A549 (cell line): ENCODE results near the gene BCCIP. TPM values are rescaled to one million over a fixed set of nuclear protein-coding genes. Genes with fewer than 3 reads are reported as not detected.

Source experiments
- ATAC-seq, 2 experiments: fragments of 200-7000 bp in 1 of 2; fragments of >200 bp in 1 of 2; cut with Nextera tagmentation in 1 of 2; cut with Tn5 transposase in 1 of 2; 3 replicates each; pipeline versions ENCODE4 v1.8.0 to v1.9.1; 2018 to 2020; ENCODE audit warnings: mild to moderate bottlenecking in 1 of 2, moderate library complexity in 1 of 2
- CTCF ChIA-PET: fragments of 300-600 bp; sonication (Branson Sonifier 250); formaldehyde crosslinking; extraction: SDS; loops from one replicate; lab custom pipeline; 2021; ENCODE audit warnings: antibody characterized with exemption, inconsistent platforms; lab: Yijun Ruan, JAX
- POLR2A ChIA-PET: fragments of 350-600 bp; formaldehyde crosslinking; extraction: SDS; loops from one replicate; lab custom pipeline; 2021; ENCODE audit warnings: antibody characterized with exemption, inconsistent platforms; lab: Yijun Ruan, JAX
- DNase-seq, 2 experiments: peaks; one replicate each; pipeline versions ENCODE4 v3.0.0 to v3.0.0-alpha.2; 2011 to 2016; ENCODE audit warnings: low read depth in 1 of 2, low spot score in 1 of 2
- FAIRE-seq: peaks from 2 replicates; lab custom pipeline; 2011; peaks lifted over from hg19 to GRCh38; lab: Jason Lieb, UNC
- H3K27ac ChIP-seq, 2 experiments: fragments of >200 bp; sonication (Bioruptor Twin); formaldehyde crosslinking; 3 replicates each; pipeline ENCODE4 v1.5.1; 2016 to 2017
- H3K4me1 ChIP-seq: fragments of >200 bp; sonication (Bioruptor Twin); formaldehyde crosslinking; 3 replicates; pipeline ENCODE4 v1.6.1; 2016
- H3K4me2 ChIP-seq: fragments of >200 bp; sonication (Bioruptor Twin); formaldehyde crosslinking; 3 replicates; pipeline ENCODE4 v1.6.1; 2016
- H3K4me3 ChIP-seq: fragments of >200 bp; sonication (Bioruptor Twin); formaldehyde crosslinking; 3 replicates; pipeline ENCODE4 v1.5.1; 2016
- H3K9me3 ChIP-seq: fragments of >200 bp; sonication (Bioruptor Twin); formaldehyde crosslinking; 3 replicates; pipeline ENCODE4 v1.6.1; 2016
- BHLHE40 ChIP-seq: IDR thresholded peaks from 2 replicates; pipeline ENCODE4 v1.6.1; 2012; ENCODE audit warnings: low read depth, low read length, inconsistent platforms
- CBX2 ChIP-seq: fragments of 200-600 bp; sonication (generic); IDR thresholded peaks from 2 replicates; pipeline ENCODE4 v1.6.1; 2016; ENCODE audit warnings: low read depth, mild to moderate bottlenecking, borderline replicate concordance
- CHD2 ChIP-seq: fragments of 150-350 bp; IDR thresholded peaks from 2 replicates; pipeline ENCODE4 v1.6.1; 2014; ENCODE audit warnings: low read length; ENCODE audit not compliant: partially characterized antibody
- EHMT2 ChIP-seq: fragments of 200-600 bp; sonication (generic); IDR thresholded peaks from 2 replicates; pipeline ENCODE4 v1.6.1; 2016; ENCODE audit warnings: antibody characterized with exemption, low read depth, mild to moderate bottlenecking, moderate library complexity
- EP300 ChIP-seq, 2 experiments: fragments of >200 bp; sonication (Bioruptor Twin); formaldehyde crosslinking; IDR thresholded peaks; 2 replicates in 1 of 2; 3 replicates in 1 of 2; pipeline ENCODE4 v1.6.1; 2016 to 2017
- ESRRA ChIP-seq: fragments of 150-350 bp; IDR thresholded peaks from 2 replicates; pipeline ENCODE4 v1.6.1; 2014; ENCODE audit warnings: mild to moderate bottlenecking, low read length, borderline replicate concordance
- FOSL2 ChIP-seq, 2 experiments: fragments of 450-650 bp in 1 of 2; fragments of >200 bp in 1 of 2; sonication (Bioruptor Twin) in 1 of 2; formaldehyde crosslinking; IDR thresholded peaks; 2 replicates each; pipeline versions ENCODE4 v1.5.0 to v1.6.1; 2016 to 2020; ENCODE audit warnings: mild to moderate bottlenecking in 1 of 2, moderate library complexity in 1 of 2
- FOXS1 ChIP-seq: fragments of 250-450 bp; sonication (Bioruptor Pico); IDR thresholded peaks from 2 replicates; pipeline ENCODE4 v1.5.0; 2020; ENCODE audit warnings: mild to moderate bottlenecking, moderate library complexity
- GATA3 ChIP-seq: IDR thresholded peaks from 2 replicates; pipeline ENCODE4 v1.6.1; 2012; ENCODE audit warnings: borderline replicate concordance
- HDAC2 ChIP-seq: fragments of 200-600 bp; sonication (generic); IDR thresholded peaks from 2 replicates; pipeline ENCODE4 v1.6.1; 2016
- HEYL ChIP-seq: fragments of 250-450 bp; sonication (Bioruptor Pico); IDR thresholded peaks from 2 replicates; pipeline ENCODE4 v1.8.0; 2021; ENCODE audit warnings: mild to moderate bottlenecking, moderate library complexity
- KDM1A ChIP-seq: fragments of 200-600 bp; sonication (generic); IDR thresholded peaks from 2 replicates; pipeline ENCODE4 v1.6.1; 2016; ENCODE audit warnings: low read depth, mild to moderate bottlenecking
- KDM5A ChIP-seq: fragments of 200-600 bp; sonication (generic); IDR thresholded peaks from 2 replicates; pipeline ENCODE4 v1.6.1; 2016; ENCODE audit warnings: antibody characterized with exemption, mild to moderate bottlenecking
- NFE2L2 ChIP-seq: fragments of 150-350 bp; conservative IDR thresholded peaks from 2 replicates; pipeline ENCODE4 v1.6.1; 2014; ENCODE audit warnings: low read length
- NPAS2 ChIP-seq: fragments of 250-450 bp; sonication (Bioruptor Pico); IDR thresholded peaks from 2 replicates; pipeline ENCODE4 v1.8.0; 2022; ENCODE audit warnings: mild to moderate bottlenecking, moderate library complexity, borderline replicate concordance
- NR3C1 ChIP-seq: fragments of >200 bp; sonication (Bioruptor Twin); formaldehyde crosslinking; IDR thresholded peaks from 3 replicates; pipeline ENCODE4 v1.6.1; 2017
- PHF8 ChIP-seq: fragments of 200-600 bp; sonication (generic); IDR thresholded peaks from 2 replicates; pipeline ENCODE4 v1.6.1; 2016; ENCODE audit warnings: low read depth, mild to moderate bottlenecking, antibody characterized with exemption, moderate library complexity, borderline replicate concordance
- POLR2A ChIP-seq: IDR thresholded peaks from 2 replicates; pipeline ENCODE4 v1.6.1; 2012; ENCODE audit warnings: mild to moderate bottlenecking, low read length
- RAD21 ChIP-seq, 2 experiments: fragments of >200 bp in 1 of 2; sonication (Bioruptor Twin) in 1 of 2; formaldehyde crosslinking in 1 of 2; IDR thresholded peaks in 1 of 2; conservative IDR thresholded peaks in 1 of 2; 2 replicates in 1 of 2; 3 replicates in 1 of 2; pipeline ENCODE4 v1.6.1; 2012 to 2018; ENCODE audit warnings: inconsistent platforms in 1 of 2
- SREBF2 ChIP-seq: fragments of 450-650 bp; IDR thresholded peaks from 2 replicates; pipeline ENCODE4 v1.6.1; 2014; ENCODE audit warnings: mild to moderate bottlenecking, moderate library complexity
- TFCP2L1 ChIP-seq: fragments of 250-450 bp; sonication (Bioruptor Pico); IDR thresholded peaks from 2 replicates; pipeline ENCODE4 v1.5.0; 2021; ENCODE audit warnings: mild to moderate bottlenecking
- ZFP36 ChIP-seq: fragments of 450-650 bp; IDR thresholded peaks from 2 replicates; pipeline ENCODE4 v1.6.1; 2014; ENCODE audit warnings: borderline replicate concordance; ENCODE audit not compliant: partially characterized antibody
- WGBS: methylation state at CpG from one replicate; pipeline ENCODE4 v1.1.6; 2017; ENCODE audit errors: missing lambda C conversion rate; 5-methylcytosine and 5-hydroxymethylcytosine counted together
- polyA plus RNA-seq, 4 experiments: library from polyadenylated mRNA; depleted of rRNA in 3 of 4; stranded (reverse); fragments of >200 nt; fragmentation: RNase III in 1 of 4; extraction: RNeasy Plus Mini Kit Qiagen cat#74134 plus additional on column Dnase treatment in 1 of 4; gene quantifications; 2 replicates in 3 of 4; 3 replicates in 1 of 4; pipeline ENCODE4 v1.2.3, GENCODE V29; 2011 to 2017
- TF ChIP-seq, protein P1 (sequence below): fragments of >200 bp; sonication (Bioruptor Twin); formaldehyde crosslinking; IDR thresholded peaks from 3 replicates; pipeline ENCODE4 v1.6.1; 2016
- TF ChIP-seq, protein P2 (sequence below): fragments of >200 bp; sonication (Bioruptor Twin); formaldehyde crosslinking; IDR thresholded peaks from 3 replicates; pipeline ENCODE4 v1.5.1; 2016
- TF ChIP-seq, protein P3 (sequence below): IDR thresholded peaks from 2 replicates; pipeline ENCODE4 v1.6.1; 2012; ENCODE audit warnings: low read depth, borderline replicate concordance
- TF ChIP-seq, protein P4 (sequence below): fragments of >200 bp; sonication (Bioruptor Twin); formaldehyde crosslinking; IDR thresholded peaks from 2 replicates; pipeline ENCODE4 v1.6.1; 2016
- TF ChIP-seq, protein P5 (sequence below): fragments of 150-350 bp; IDR thresholded peaks from 2 replicates; pipeline ENCODE4 v1.6.1; 2014; ENCODE audit warnings: low read depth, mild to moderate bottlenecking, low read length
- TF ChIP-seq, protein P6 (sequence below): fragments of 450-650 bp; IDR thresholded peaks from 2 replicates; pipeline ENCODE4 v1.6.1; 2014; ENCODE audit warnings: antibody characterized with exemption
- TF ChIP-seq, protein P7 (sequence below): IDR thresholded peaks from 2 replicates; pipeline ENCODE4 v1.6.1; 2012

The BCCIP gene
- polyA plus RNA-seq, 2 of the 4 experiments (the other 2 are of a cell fraction): 130 to 140 TPM

DNA sequence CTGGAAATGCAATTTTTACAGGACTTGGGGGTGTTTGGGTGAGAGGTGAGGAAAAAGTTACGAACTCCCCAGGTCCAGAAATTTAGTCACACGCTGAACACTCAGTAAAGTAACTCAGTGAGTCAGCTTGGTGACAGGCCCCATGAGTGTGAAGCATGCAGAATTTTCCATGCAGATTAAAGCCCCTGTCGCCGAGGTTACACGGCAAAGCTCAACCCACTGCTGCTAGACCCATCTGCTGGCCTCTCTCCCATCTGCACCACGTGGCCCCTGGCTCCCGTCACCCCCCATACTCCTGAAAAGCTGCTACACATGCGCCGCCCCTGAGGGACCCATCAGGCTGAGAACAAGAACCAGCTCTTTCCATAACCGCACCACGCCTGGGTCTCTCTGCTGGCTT lies 40.7 kb upstream of the BCCIP start:
- Histone ChIP-seq H3K4me1 (no peaks in the 10 kb centered on the region), H3K4me2 (no peak overlapping the region), H3K4me3 (no peak overlapping the region), H3K27ac (no peak overlapping the region), H3K9me3 (no peaks in the 10 kb centered on the region)
- DNase-seq (no peak), ATAC-seq (no peak; a peak in 1 of 6 replicates), FAIRE-seq (no peak)
- POLR2A ChIA-PET: no interaction called here
- 76% methylated on average over 11 of the region's 11 CpGs for WGBS
- TF ChIP-seq SREBF2: no peak
- TF ChIP-seq CHD2: no peak
- TF ChIP-seq PHF8: no peak
- no peak for TF ChIP-seq HDAC2
- TF ChIP-seq GATA3: no peak
- TF ChIP-seq, protein P1, sequence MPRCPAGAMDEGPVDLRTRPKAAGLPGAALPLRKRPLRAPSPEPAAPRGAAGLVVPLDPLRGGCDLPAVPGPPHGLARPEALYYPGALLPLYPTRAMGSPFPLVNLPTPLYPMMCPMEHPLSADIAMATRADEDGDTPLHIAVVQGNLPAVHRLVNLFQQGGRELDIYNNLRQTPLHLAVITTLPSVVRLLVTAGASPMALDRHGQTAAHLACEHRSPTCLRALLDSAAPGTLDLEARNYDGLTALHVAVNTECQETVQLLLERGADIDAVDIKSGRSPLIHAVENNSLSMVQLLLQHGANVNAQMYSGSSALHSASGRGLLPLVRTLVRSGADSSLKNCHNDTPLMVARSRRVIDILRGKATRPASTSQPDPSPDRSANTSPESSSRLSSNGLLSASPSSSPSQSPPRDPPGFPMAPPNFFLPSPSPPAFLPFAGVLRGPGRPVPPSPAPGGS: no peak
- no peak for TF ChIP-seq RAD21 (conservative IDR thresholded peaks at IDR 0.05 in 1 of 2, IDR thresholded peaks at IDR 0.05 in 1 of 2)
- no peak for TF ChIP-seq CBX2
- no peak for TF ChIP-seq NFE2L2
- TF ChIP-seq, protein P2, sequence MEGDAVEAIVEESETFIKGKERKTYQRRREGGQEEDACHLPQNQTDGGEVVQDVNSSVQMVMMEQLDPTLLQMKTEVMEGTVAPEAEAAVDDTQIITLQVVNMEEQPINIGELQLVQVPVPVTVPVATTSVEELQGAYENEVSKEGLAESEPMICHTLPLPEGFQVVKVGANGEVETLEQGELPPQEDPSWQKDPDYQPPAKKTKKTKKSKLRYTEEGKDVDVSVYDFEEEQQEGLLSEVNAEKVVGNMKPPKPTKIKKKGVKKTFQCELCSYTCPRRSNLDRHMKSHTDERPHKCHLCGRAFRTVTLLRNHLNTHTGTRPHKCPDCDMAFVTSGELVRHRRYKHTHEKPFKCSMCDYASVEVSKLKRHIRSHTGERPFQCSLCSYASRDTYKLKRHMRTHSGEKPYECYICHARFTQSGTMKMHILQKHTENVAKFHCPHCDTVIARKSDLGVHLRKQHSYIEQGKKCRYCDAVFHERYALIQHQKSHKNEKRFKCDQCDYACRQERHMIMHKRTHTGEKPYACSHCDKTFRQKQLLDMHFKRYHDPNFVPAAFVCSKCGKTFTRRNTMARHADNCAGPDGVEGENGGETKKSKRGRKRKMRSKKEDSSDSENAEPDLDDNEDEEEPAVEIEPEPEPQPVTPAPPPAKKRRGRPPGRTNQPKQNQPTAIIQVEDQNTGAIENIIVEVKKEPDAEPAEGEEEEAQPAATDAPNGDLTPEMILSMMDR: no peak
- TF ChIP-seq, protein P3, sequence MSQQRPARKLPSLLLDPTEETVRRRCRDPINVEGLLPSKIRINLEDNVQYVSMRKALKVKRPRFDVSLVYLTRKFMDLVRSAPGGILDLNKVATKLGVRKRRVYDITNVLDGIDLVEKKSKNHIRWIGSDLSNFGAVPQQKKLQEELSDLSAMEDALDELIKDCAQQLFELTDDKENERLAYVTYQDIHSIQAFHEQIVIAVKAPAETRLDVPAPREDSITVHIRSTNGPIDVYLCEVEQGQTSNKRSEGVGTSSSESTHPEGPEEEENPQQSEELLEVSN: no peak
- TF ChIP-seq EP300 (IDR thresholded peaks at IDR 0.05): no peak
- no peak for TF ChIP-seq HEYL (CRISPR knock-in tag)
- no peak for TF ChIP-seq NPAS2 (CRISPR knock-in tag)
- TF ChIP-seq, protein P4, sequence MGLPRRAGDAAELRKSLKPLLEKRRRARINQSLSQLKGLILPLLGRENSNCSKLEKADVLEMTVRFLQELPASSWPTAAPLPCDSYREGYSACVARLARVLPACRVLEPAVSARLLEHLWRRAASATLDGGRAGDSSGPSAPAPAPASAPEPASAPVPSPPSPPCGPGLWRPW: no peak
- TF ChIP-seq KDM1A: no peak
- CTCF ChIA-PET: interaction anchor here (1.9 kb wide), 1 partner anchor 11 kb away, joined by 5 read pairs; no protein-coding TSS in a partner anchor

DNA sequence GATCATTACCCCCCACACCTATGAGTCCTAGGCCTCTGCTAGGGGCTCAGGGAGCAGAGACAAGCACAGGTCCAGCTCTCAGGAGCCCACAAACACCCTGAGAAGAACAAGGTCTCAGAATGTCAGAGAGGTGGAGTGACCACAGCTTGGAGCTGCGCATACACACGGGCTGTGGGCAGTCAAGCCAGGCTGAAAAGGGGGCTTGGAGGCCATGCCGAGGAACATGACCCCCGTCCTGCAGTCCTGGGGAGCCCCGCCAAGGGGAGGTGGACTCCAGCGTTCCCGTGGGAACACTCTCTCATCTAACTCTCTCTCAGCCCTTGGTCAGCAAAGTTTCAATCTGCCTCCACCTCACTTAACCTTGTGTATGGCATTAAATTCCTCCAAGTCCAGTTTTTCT lies 39.9 kb upstream of the BCCIP start:
- POLR2A ChIA-PET: no interaction called here
- CTCF ChIA-PET: no interaction called here

DNA sequence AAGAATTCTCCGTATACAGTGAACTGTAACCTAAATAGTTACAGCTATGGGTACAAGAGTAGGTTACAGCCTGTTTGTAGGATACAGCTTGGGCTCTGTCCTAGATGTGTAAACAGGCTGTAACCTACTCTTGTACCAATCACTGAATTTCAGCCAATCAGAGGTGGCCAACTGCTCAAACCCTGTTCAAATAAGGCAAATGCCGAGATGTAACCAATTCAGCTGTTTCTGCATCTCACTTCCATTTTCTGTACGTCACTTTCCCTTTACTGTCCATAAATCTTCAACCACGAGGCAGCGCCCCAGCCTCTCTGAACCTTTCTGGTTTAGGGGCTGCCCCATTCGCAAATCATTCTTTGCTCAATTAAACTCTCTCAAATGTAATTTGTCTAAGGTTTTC lies 39.4 kb upstream of the BCCIP start:
- DNase-seq: no peak
- POLR2A ChIA-PET: no interaction called here
- no peak for FAIRE-seq
- TF ChIP-seq PHF8: no peak
- no peak for TF ChIP-seq BHLHE40
- no peak for TF ChIP-seq ESRRA
- no peak for TF ChIP-seq FOSL2 (IDR thresholded peaks at IDR 0.05)
- no peak for TF ChIP-seq FOSL2 (CRISPR knock-in tag; IDR thresholded peaks at IDR 0.05)
- TF ChIP-seq POLR2A: no peak
- TF ChIP-seq, protein P5, sequence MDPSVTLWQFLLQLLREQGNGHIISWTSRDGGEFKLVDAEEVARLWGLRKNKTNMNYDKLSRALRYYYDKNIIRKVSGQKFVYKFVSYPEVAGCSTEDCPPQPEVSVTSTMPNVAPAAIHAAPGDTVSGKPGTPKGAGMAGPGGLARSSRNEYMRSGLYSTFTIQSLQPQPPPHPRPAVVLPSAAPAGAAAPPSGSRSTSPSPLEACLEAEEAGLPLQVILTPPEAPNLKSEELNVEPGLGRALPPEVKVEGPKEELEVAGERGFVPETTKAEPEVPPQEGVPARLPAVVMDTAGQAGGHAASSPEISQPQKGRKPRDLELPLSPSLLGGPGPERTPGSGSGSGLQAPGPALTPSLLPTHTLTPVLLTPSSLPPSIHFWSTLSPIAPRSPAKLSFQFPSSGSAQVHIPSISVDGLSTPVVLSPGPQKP: no peak
- no peak for TF ChIP-seq KDM5A
- TF ChIP-seq, protein P6, sequence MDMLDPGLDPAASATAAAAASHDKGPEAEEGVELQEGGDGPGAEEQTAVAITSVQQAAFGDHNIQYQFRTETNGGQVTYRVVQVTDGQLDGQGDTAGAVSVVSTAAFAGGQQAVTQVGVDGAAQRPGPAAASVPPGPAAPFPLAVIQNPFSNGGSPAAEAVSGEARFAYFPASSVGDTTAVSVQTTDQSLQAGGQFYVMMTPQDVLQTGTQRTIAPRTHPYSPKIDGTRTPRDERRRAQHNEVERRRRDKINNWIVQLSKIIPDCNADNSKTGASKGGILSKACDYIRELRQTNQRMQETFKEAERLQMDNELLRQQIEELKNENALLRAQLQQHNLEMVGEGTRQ: no peak
- TF ChIP-seq TFCP2L1: no peak
- TF ChIP-seq, protein P4: no peak
- no peak for TF ChIP-seq NR3C1
- TF ChIP-seq FOXS1 (CRISPR knock-in tag): no peak
- TF ChIP-seq GATA3: no peak
- TF ChIP-seq EP300 (IDR thresholded peaks at IDR 0.05): no peak
- no peak for TF ChIP-seq ZFP36
- TF ChIP-seq, protein P7, sequence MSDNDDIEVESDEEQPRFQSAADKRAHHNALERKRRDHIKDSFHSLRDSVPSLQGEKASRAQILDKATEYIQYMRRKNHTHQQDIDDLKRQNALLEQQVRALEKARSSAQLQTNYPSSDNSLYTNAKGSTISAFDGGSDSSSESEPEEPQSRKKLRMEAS: no peak
- TF ChIP-seq EHMT2: no peak

More for the DNA sequence above, 39.9 kb upstream of the BCCIP start:
- ATAC-seq: no peak
- H3K4me2 ChIP-seq: no peak overlapping the region
- H3K4me1 ChIP-seq: no peaks in the 10 kb centered on the region
- 74% methylated on average over 7 of the region's 7 CpGs for WGBS
- no peak for TF ChIP-seq GATA3
- TF ChIP-seq NFE2L2: no peak
- TF ChIP-seq NR3C1: no peak
- H3K27ac ChIP-seq: no peak overlapping the region
- DNase-seq: no peak
- no peak overlapping the region for H3K4me3 ChIP-seq
- no peaks in the 10 kb centered on the region for H3K9me3 ChIP-seq
- FAIRE-seq: no peak

More for the DNA sequence above, 39.4 kb upstream of the BCCIP start:
- 81% methylated on average over 6 of the region's 6 CpGs for WGBS
- CTCF ChIA-PET: interaction anchor here (0.8 kb wide), 1 partner anchor 32 kb away, joined by 3 read pairs; no protein-coding TSS in a partner anchor
- ATAC-seq: no peak
- Histone ChIP-seq H3K4me1 (no peaks in the 10 kb centered on the region), H3K4me3 (no peak overlapping the region), H3K9me3 (no peaks in the 10 kb centered on the region), H3K27ac (no peak overlapping the region), H3K4me2 (no peak overlapping the region)
